ENCODE results near the gene API5. TPM values are rescaled to one million over a fixed set of nuclear protein-coding genes. Genes with fewer than 3 reads are reported as not detected.

Gene API5
- 10 to 100 TPM; 43.8 to 95.7 (median 48.2) TPM for polyA plus RNA-seq
- long read RNA-seq, donor 1, transcript API5-208 (14 exons, 1,868 nt), result minor isoform, 16 of 58 reads
- long read RNA-seq, donor 1, transcript API5-207 (2 exons, 553 nt), result minor isoform, 5 of 58 reads
- long read RNA-seq, donor 1, transcript API5-201 (14 exons, 3,714 nt), result major isoform, 22 of 58 reads
- long read RNA-seq, donor 1, partial matches to known transcripts, result 12 of 58 reads
- long read RNA-seq, donor 1, other reads (novel, unspliced or antisense), result 0 of 58 reads
- long read RNA-seq, donor 2, transcript API5-201 (14 exons, 3,714 nt), result major isoform, 6 of 12 reads
- long read RNA-seq, donor 2, partial matches to known transcripts, result 0 of 12 reads
- long read RNA-seq, donor 2, other reads (novel, unspliced or antisense), result 0 of 12 reads
- long read RNA-seq, donor 3, partial matches to known transcripts, result 13 of 26 reads
- long read RNA-seq, donor 3, other reads (novel, unspliced or antisense), result 0 of 26 reads
- long read RNA-seq, donor 4, partial matches to known transcripts, result 0 of 1 reads
- long read RNA-seq, donor 4, other reads (novel, unspliced or antisense), result 0 of 1 reads
- long read RNA-seq, donor 5, partial matches to known transcripts, result 0 of 4 reads
- long read RNA-seq, donor 5, other reads (novel, unspliced or antisense), result 0 of 4 reads
- long read RNA-seq, donor 6, transcript API5-208 (14 exons, 1,868 nt), result major isoform, 6 of 18 reads
- long read RNA-seq, donor 6, transcript API5-201 (14 exons, 3,714 nt), result major isoform, 6 of 18 reads
- long read RNA-seq, donor 6, partial matches to known transcripts, result 0 of 18 reads
- long read RNA-seq, donor 6, other reads (novel, unspliced or antisense), result 0 of 18 reads
- long read RNA-seq, donor 7, result 0 reads
- long read RNA-seq, donor 8, partial matches to known transcripts, result 0 of 1 reads
- long read RNA-seq, donor 8, other reads (novel, unspliced or antisense), result 0 of 1 reads
- long read RNA-seq, donor 9, partial matches to known transcripts, result 0 of 2 reads
- long read RNA-seq, donor 9, other reads (novel, unspliced or antisense), result 0 of 2 reads
- long read RNA-seq, donor 10, transcript API5-208 (14 exons, 1,868 nt), result major isoform, 9 of 42 reads
- long read RNA-seq, donor 10, transcript API5-201 (14 exons, 3,714 nt), result minor isoform, 8 of 42 reads
- long read RNA-seq, donor 10, partial matches to known transcripts, result 20 of 42 reads
- long read RNA-seq, donor 10, other reads (novel, unspliced or antisense), result 0 of 42 reads

DNA sequence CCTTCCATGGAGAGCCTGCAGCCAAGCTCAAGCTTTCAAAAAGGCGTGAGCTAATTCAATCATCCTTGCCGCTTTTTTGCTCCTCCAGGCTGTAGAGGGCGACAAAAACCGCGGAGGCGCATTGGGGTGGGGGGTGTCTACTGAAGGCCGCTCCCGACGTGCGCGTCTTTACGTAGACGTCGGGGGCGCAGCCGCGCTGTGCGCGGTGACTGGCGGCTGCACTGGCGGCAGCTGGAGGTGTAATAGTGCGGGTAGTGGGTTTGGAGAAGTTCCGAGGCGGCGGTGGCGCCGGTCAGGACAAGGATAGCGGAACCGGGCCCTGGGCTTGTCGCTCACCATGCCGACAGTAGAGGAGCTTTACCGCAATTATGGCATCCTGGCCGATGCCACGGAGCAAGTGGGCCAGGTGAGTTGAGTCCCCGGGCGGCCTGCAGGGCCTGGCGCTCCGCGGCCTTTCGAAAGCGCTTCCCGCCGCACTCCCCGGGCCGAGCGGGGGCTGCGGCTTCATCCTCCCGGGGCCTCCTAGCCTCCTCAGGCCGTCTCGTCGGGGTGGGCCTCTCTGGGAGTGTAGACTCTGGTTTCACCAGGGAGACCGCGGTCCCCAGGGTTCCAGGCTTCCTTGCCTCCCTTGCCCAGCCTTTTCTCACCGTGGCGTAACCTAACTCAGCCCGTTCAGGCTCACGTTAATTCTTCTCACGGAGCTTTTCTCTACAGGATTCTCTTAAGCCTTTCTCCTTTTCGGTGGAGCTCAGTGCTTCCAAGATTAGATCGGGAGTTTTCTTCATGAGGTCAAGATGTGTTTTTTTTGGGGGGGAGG lies at the start of gene API5:
API5 (plus strand) TSS at position 206 of the 817 bp plus-strand sequence; CDS start at position 338, 132 bp downstream.
- Histone ChIP-seq H3K9me3 (ENCODE audit: control insufficient read depth in 2 of 2, insufficient read depth in 1 of 2, low read depth in 1 of 2, low read length in 1 of 2) (peaks cover 0 to 3% of the 10 kb centered on the region in 2 donors), H3K27ac (ENCODE audit: low read depth in 1 of 3, low read length in 2 of 3) (peak within 1 kb of the TSS; percentile 95), H3K4me1 (ENCODE audit: control insufficient read depth in 3 of 3, insufficient read depth in 2 of 3, low read depth in 1 of 3, low read length in 2 of 3) (peaks cover 0 to 12% (median 7%) of the 10 kb centered on the region in 3 donors), H3K27me3 (ENCODE audit: control insufficient read depth in 3 of 3, insufficient read depth in 3 of 3, low read length in 3 of 3) (no peaks in the 10 kb centered on the region), H3K4me3 (ENCODE audit: low read depth in 1 of 3, low read length in 3 of 3) (peak within 1 kb of the TSS; percentile 84 to 96 (median 84)), H3K36me3 (ENCODE audit: control insufficient read depth in 3 of 3, insufficient read depth in 2 of 3, low read depth in 1 of 3, low read length in 3 of 3) (peaks cover 0 to 3% (median 0%) of the 10 kb centered on the region in 3 donors)
- WGBS, 3 donors, result 0% methylated on average over 50 to 60 of the region's 60 CpGs
- FAIRE-seq (no peak), DNase-seq (peak; percentile 94 to 97)

DNA sequence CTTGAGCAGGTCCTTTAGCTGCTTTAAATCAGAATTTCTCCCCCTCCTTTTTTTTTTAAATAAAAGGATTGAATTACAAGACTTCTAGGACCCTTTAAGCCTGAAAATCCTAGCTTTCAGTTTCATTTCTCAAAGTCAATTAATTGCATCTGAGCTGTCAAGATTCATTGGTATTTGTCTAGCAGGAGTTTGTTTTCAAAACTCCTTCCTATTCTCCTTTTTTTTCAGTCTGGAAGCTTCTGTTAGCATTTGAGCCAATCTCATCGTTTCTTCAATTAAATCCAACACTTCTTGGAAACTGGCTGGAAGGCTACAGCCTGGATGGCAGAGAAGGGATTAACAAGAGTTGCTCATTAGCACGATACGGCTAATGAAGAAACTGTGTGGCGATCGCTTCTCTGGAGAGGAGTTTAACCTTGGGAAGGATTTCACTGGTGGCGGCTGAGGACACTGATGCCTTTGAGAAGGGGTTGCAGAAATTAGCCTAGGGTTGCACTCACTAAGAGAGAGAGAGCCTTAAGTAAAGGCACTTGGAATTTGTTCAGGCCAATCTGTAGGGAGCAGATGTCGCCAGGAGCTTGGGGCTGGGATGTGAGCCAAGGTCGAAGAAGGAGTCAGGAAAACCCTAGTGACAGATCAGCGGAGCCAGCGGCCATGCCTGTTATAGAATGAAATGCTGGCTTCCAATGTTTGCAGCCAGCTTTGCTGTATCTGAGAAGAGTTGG lies 43.8 kb upstream of the API5 start:
- Histone ChIP-seq H3K4me1 (ENCODE audit: control insufficient read depth in 3 of 3, insufficient read depth in 2 of 3, low read depth in 1 of 3, low read length in 2 of 3) (no peaks in the 10 kb centered on the region), H3K27me3 (ENCODE audit: control insufficient read depth in 3 of 3, insufficient read depth in 3 of 3, low read length in 3 of 3) (no peaks in the 10 kb centered on the region), H3K4me3 (ENCODE audit: low read depth in 1 of 3, low read length in 3 of 3) (no peak overlapping the region), H3K36me3 (ENCODE audit: control insufficient read depth in 3 of 3, insufficient read depth in 2 of 3, low read depth in 1 of 3, low read length in 3 of 3) (no peaks in the 10 kb centered on the region), H3K27ac (ENCODE audit: low read depth in 1 of 3, low read length in 2 of 3) (no peak overlapping the region), H3K9me3 (ENCODE audit: control insufficient read depth in 2 of 2, insufficient read depth in 1 of 2, low read depth in 1 of 2, low read length in 1 of 2) (no peaks in the 10 kb centered on the region)
- WGBS, 3 donors, result 55 to 58% (median 58%) methylated on average over 10 of the region's 10 CpGs
- no peak for DNase-seq
- no peak for FAIRE-seq

GRCh38 chr11:43268786-43269185 lies 43.0 kb upstream of the API5 start:
- no peaks in the 10 kb centered on the region for H3K4me1 ChIP-seq (ENCODE audit: control insufficient read depth in 3 of 3, insufficient read depth in 2 of 3, low read depth in 1 of 3, low read length in 2 of 3)
- 21 to 34% (median 27%) methylated on average over 2 of the region's 2 CpGs for WGBS, 3 donors
- H3K9me3 ChIP-seq (ENCODE audit: control insufficient read depth in 2 of 2, insufficient read depth in 1 of 2, low read depth in 1 of 2, low read length in 1 of 2), result peaks cover 0 to 1% of the 10 kb centered on the region in 2 donors
- FAIRE-seq (no peak), DNase-seq (no peak)
- no peak overlapping the region for H3K4me3 ChIP-seq (ENCODE audit: low read depth in 1 of 3, low read length in 3 of 3)
- H3K36me3 ChIP-seq (ENCODE audit: control insufficient read depth in 3 of 3, insufficient read depth in 2 of 3, low read depth in 1 of 3, low read length in 3 of 3), result no peaks in the 10 kb centered on the region
- peak overlapping the region in 1 of 3 donors; percentile 22 for H3K27ac ChIP-seq (ENCODE audit: low read depth in 1 of 3, low read length in 2 of 3)
- H3K27me3 ChIP-seq (ENCODE audit: control insufficient read depth in 3 of 3, insufficient read depth in 3 of 3, low read length in 3 of 3), result no peaks in the 10 kb centered on the region

GRCh38 chr11:43269254-43269918 lies 42.4 kb upstream of the API5 start:
- no peak overlapping the region for H3K4me3 ChIP-seq (ENCODE audit: low read depth in 1 of 3, low read length in 3 of 3)
- no peaks in the 10 kb centered on the region for H3K36me3 ChIP-seq (ENCODE audit: control insufficient read depth in 3 of 3, insufficient read depth in 2 of 3, low read depth in 1 of 3, low read length in 3 of 3)
- H3K9me3 ChIP-seq (ENCODE audit: control insufficient read depth in 2 of 2, insufficient read depth in 1 of 2, low read depth in 1 of 2, low read length in 1 of 2), result peaks cover 0 to 4% of the 10 kb centered on the region in 2 donors
- FAIRE-seq (no peak), DNase-seq (peak in 1 of 2 donors; percentile 15)
- 42 to 77% (median 55%) methylated on average over 15 of the region's 15 CpGs for WGBS, 3 donors
- peak overlapping the region in 2 of 3 donors; percentile 22 to 29 for H3K27ac ChIP-seq (ENCODE audit: low read depth in 1 of 3, low read length in 2 of 3)
- H3K4me1 ChIP-seq (ENCODE audit: control insufficient read depth in 3 of 3, insufficient read depth in 2 of 3, low read depth in 1 of 3, low read length in 2 of 3), result no peaks in the 10 kb centered on the region
- no peaks in the 10 kb centered on the region for H3K27me3 ChIP-seq (ENCODE audit: control insufficient read depth in 3 of 3, insufficient read depth in 3 of 3, low read length in 3 of 3)

DNA sequence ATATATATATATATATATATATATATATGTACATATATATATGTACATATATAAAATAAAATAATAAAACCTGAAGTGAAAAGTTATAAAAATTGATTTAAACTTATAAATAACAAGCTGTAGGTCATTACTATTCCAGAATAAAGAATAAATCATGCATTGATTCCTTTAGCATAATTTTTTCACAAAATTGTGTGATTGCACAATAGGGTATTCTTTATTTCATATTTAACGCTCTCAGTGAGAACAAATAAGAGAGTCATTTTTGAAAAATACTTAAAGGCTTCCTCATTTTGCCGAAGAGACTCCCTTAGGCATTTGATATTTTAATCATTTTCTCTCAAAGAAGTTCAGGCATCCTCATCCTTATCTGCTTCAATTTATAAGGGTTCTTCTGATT lies 41.3 kb upstream of the API5 start:
- Histone ChIP-seq H3K36me3 (ENCODE audit: control insufficient read depth in 3 of 3, insufficient read depth in 2 of 3, low read depth in 1 of 3, low read length in 3 of 3) (no peaks in the 10 kb centered on the region), H3K27ac (ENCODE audit: low read depth in 1 of 3, low read length in 2 of 3) (no peak overlapping the region), H3K9me3 (ENCODE audit: control insufficient read depth in 2 of 2, insufficient read depth in 1 of 2, low read depth in 1 of 2, low read length in 1 of 2) (peaks cover 0 to 4% of the 10 kb centered on the region in 2 donors), H3K27me3 (ENCODE audit: control insufficient read depth in 3 of 3, insufficient read depth in 3 of 3, low read length in 3 of 3) (no peaks in the 10 kb centered on the region), H3K4me3 (ENCODE audit: low read depth in 1 of 3, low read length in 3 of 3) (no peak overlapping the region), H3K4me1 (ENCODE audit: control insufficient read depth in 3 of 3, insufficient read depth in 2 of 3, low read depth in 1 of 3, low read length in 2 of 3) (no peaks in the 10 kb centered on the region)
- 88 to 95% (median 94%) methylated on average over 2 of the region's 2 CpGs for WGBS, 3 donors
- DNase-seq, result no peak
- FAIRE-seq, result no peak

DNA sequence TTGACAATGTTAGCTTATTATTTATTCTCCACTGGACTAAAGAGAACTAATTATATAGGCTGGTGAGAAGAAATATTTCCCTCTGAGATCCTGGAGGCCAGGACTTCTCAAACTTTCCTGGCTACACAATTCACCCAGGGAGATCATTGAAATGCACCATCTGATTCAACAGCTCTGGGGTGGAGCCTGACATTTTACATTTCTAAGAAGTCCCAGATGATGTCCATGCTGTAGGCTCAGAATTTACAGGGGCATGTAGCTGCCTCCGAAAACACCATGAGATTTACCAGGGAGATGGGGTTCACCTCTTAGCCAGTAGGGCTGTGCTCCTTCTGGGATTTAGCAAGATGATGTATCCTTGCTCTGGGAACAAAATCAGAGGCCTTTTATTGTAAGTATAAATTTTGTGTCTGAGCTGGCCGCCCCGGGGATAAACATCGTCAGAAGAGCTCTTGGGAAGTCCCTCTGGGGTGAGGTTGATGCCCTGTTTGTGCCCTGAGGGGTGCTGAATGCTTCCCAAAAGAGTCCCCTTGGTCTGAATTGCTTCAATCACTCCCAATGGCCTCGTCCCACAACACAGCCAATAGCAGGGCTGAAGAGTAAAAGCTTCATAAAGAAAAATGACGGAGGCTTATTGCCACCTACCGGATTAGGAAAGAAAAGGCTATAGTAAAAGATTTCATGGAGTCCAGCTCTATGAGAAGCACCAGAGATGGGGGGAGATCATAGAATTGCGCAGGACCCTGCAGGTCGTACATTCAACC lies 33.4 kb upstream of the API5 start:
- no peak overlapping the region for H3K4me3 ChIP-seq (ENCODE audit: low read depth in 1 of 3, low read length in 3 of 3)
- no peaks in the 10 kb centered on the region for H3K27me3 ChIP-seq (ENCODE audit: control insufficient read depth in 3 of 3, insufficient read depth in 3 of 3, low read length in 3 of 3)
- peaks cover 0 to 4% of the 10 kb centered on the region in 2 donors for H3K9me3 ChIP-seq (ENCODE audit: control insufficient read depth in 2 of 2, insufficient read depth in 1 of 2, low read depth in 1 of 2, low read length in 1 of 2)
- no peak overlapping the region for H3K27ac ChIP-seq (ENCODE audit: low read depth in 1 of 3, low read length in 2 of 3)
- FAIRE-seq (no peak), DNase-seq (peak; percentile 5 to 17)
- WGBS, 3 donors, result 38 to 53% (median 46%) methylated on average over 9 of the region's 9 CpGs
- no peaks in the 10 kb centered on the region for H3K36me3 ChIP-seq (ENCODE audit: control insufficient read depth in 3 of 3, insufficient read depth in 2 of 3, low read depth in 1 of 3, low read length in 3 of 3)
- no peaks in the 10 kb centered on the region for H3K4me1 ChIP-seq (ENCODE audit: control insufficient read depth in 3 of 3, insufficient read depth in 2 of 3, low read depth in 1 of 3, low read length in 2 of 3)
